Neutrophil (primary cell): ENCODE results near the gene ERI2.
"Not testable (repeated sequence)": the region's sequence is repeated elsewhere in the genome, so short reads cannot be mapped to it uniquely, and the experiment has no call there.

ENCODE experiments used
- H3K27ac ChIP-seq: fragments of 200-600 bp; sonication (generic); 2 replicates; pipeline ENCODE4 v1.5.1; 2016; ENCODE audit warnings: mild to moderate bottlenecking, moderate library complexity
- H3K27me3 ChIP-seq: fragments of 200-600 bp; sonication (generic); 2 replicates; pipeline ENCODE4 v1.6.0; 2016; ENCODE audit warnings: mild to moderate bottlenecking
- H3K36me3 ChIP-seq: fragments of 200-600 bp; sonication (generic); 2 replicates; pipeline ENCODE4 v1.5.1; 2017
- H3K4me1 ChIP-seq, 2 experiments: fragments of 200-600 bp in 1 of 2; sonication (generic) in 1 of 2; 1 replicate in 1 of 2; 2 replicates in 1 of 2; pipeline versions ENCODE4 v1.5.1 to v1.6.1; 2013 to 2016; ENCODE audit warnings: low read depth in 1 of 2, low read length in 1 of 2, mild to moderate bottlenecking in 1 of 2, moderate library complexity in 1 of 2; ENCODE audit not compliant: control insufficient read depth in 1 of 2, insufficient read depth in 1 of 2
- H3K4me3 ChIP-seq, 2 experiments: fragments of 200-600 bp in 1 of 2; sonication (generic) in 1 of 2; 1 replicate in 1 of 2; 2 replicates in 1 of 2; pipeline ENCODE4 v1.5.1; 2013 to 2016; ENCODE audit warnings: low read depth in 1 of 2, low read length in 1 of 2, mild to moderate bottlenecking in 1 of 2, moderate library complexity in 1 of 2
- H3K9me3 ChIP-seq: fragments of 200-600 bp; sonication (generic); 2 replicates; pipeline ENCODE4 v1.5.1; 2016
- CTCF ChIP-seq: fragments of 200-600 bp; sonication (generic); IDR thresholded peaks from 2 replicates; pipeline ENCODE4 v1.5.1; 2016; ENCODE audit warnings: antibody characterized with exemption

The ERI2 gene

DNA sequence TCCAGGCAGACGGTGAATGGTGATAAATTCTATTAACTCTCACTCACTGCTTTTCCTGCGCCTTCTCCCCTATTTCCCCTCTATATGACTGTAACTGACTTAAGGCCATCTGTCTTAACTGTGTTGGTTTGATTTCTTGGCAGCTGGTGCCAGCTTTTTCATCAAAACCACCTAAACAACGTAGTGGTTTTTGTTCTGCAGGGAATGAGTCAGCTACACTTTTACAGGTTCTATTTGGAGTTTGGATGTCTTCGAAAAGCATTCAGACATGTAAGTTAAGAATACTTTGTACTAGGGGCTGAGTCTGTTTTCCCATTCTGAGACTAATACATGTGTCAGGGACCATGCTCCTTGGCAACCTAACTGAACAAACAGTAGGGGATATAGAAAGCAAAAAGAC lies 8.5 kb upstream of the ERI2 start:
- no peak overlapping the region for H3K27ac ChIP-seq
- TF ChIP-seq CTCF, result no peak
- no peaks in the 10 kb centered on the region for H3K27me3 ChIP-seq

GRCh38 chr16:20812510-20812909 lies 6.2 kb upstream of the ERI2 start:
- TF ChIP-seq CTCF, result no peak
- H3K4me3 ChIP-seq, result no peak overlapping the region
- no peaks in the 10 kb centered on the region for H3K27me3 ChIP-seq
- H3K4me1 ChIP-seq, result peaks cover 5% of the 10 kb centered on the region in 2 experiments
- peaks cover 26% of the 10 kb centered on the region for H3K36me3 ChIP-seq
- H3K9me3 ChIP-seq, result no peaks in the 10 kb centered on the region
- no peak overlapping the region for H3K27ac ChIP-seq

More for the DNA sequence above, 8.5 kb upstream of the ERI2 start:
- no peak overlapping the region for H3K4me3 ChIP-seq
- H3K36me3 ChIP-seq, result peaks cover 28% of the 10 kb centered on the region
- H3K9me3 ChIP-seq, result no peaks in the 10 kb centered on the region
- peaks cover 1 to 2% of the 10 kb centered on the region in 2 experiments for H3K4me1 ChIP-seq

GRCh38 chr16:20811889-20812439 lies 5.7 kb upstream of the ERI2 start:
- no peak for TF ChIP-seq CTCF
- Histone ChIP-seq H3K36me3 (peaks cover 22% of the 10 kb centered on the region), H3K4me1 (peaks cover 9 to 11% of the 10 kb centered on the region in 2 experiments), H3K4me3 (no peak overlapping the region), H3K27me3 (no peaks in the 10 kb centered on the region), H3K9me3 (no peaks in the 10 kb centered on the region), H3K27ac (no peak overlapping the region)

- H3K9me3 ChIP-seq, result no peaks in the 10 kb centered on the region
- H3K4me3 ChIP-seq, result no peak overlapping the region
- no peaks in the 10 kb centered on the region for H3K27me3 ChIP-seq
- TF ChIP-seq CTCF, result no peak
- H3K36me3 ChIP-seq, result no peaks in the 10 kb centered on the region
- no peak overlapping the region for H3K27ac ChIP-seq
- peaks cover 24 to 26% of the 10 kb centered on the region in 2 experiments for H3K4me1 ChIP-seq
These were observed 1.6 kb upstream of the ERI2 start for GRCh38 chr16:20807862-20808261.

DNA sequence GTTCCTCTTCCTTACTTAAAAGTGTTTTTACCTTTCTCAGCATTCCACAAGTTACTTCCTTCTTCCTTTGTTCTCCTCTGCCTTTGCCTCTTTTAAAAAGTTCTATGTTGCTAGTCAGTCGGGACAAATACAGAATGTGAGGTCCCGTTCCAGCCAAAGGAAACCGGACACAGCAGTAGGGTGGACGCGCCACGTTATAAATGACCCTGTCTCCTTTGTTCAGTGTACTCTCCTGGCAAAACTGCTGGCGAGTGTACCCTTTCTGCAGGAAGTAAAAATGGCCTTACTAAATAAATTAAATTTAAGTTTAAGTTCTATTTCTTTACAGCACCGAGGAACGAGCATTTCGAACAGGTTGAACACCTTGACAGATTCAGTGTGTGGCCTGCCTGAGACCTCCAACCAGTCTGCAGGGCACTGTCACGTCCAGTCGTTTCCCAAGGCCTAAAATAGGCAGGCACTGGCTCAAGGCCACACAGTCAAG lies 546 bp downstream of the ERI2 start:
- H3K4me3 ChIP-seq, result peak overlapping the region; percentile 64 to 79
- H3K9me3 ChIP-seq, H3K36me3 ChIP-seq, H3K27me3 ChIP-seq: not testable (repeated sequence)
- peak overlapping the region; percentile 83 for H3K27ac ChIP-seq
- H3K4me1 ChIP-seq, result peaks cover 24 to 26% of the 10 kb centered on the region in 2 experiments

- H3K36me3 ChIP-seq, result peaks cover 4% of the 10 kb centered on the region
- no peaks in the 10 kb centered on the region for H3K27me3 ChIP-seq
- no peak overlapping the region for H3K4me3 ChIP-seq
- TF ChIP-seq CTCF, result no peak
- no peak overlapping the region for H3K27ac ChIP-seq
- peaks cover 24 to 26% of the 10 kb centered on the region in 2 experiments for H3K4me1 ChIP-seq
- no peaks in the 10 kb centered on the region for H3K9me3 ChIP-seq
These were observed 2.6 kb downstream of the ERI2 start for GRCh38 chr16:20803561-20804214.
